ENCODE data around the gene RPP21.

Gene RPP21

GRCh38 chr6:30344868-30345671 is at the start of gene RPP21:
Gene RPP21, plus strand, starts transcription at chr6:30345156. Its CDS starts 16 bp downstream, at chr6:30345172.
- TF ChIP-seq, protein P1, sequence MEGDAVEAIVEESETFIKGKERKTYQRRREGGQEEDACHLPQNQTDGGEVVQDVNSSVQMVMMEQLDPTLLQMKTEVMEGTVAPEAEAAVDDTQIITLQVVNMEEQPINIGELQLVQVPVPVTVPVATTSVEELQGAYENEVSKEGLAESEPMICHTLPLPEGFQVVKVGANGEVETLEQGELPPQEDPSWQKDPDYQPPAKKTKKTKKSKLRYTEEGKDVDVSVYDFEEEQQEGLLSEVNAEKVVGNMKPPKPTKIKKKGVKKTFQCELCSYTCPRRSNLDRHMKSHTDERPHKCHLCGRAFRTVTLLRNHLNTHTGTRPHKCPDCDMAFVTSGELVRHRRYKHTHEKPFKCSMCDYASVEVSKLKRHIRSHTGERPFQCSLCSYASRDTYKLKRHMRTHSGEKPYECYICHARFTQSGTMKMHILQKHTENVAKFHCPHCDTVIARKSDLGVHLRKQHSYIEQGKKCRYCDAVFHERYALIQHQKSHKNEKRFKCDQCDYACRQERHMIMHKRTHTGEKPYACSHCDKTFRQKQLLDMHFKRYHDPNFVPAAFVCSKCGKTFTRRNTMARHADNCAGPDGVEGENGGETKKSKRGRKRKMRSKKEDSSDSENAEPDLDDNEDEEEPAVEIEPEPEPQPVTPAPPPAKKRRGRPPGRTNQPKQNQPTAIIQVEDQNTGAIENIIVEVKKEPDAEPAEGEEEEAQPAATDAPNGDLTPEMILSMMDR (IDR thresholded peaks at IDR 0.05), result no peak

GRCh38 chr6:30295837-30296236 is 49.1 kb upstream of the RPP21 start:
- TF ChIP-seq, protein P1 (IDR thresholded peaks at IDR 0.05), result no peak

GRCh38 chr6:30304002-30304401 is 41.0 kb upstream of the RPP21 start:
- TF ChIP-seq, protein P1 (IDR thresholded peaks at IDR 0.05), result no peak

GRCh38 chr6:30311101-30311500 is 33.9 kb upstream of the RPP21 start:
- TF ChIP-seq, protein P1 (IDR thresholded peaks at IDR 0.05), result no peak

GRCh38 chr6:30311671-30312070 is 33.3 kb upstream of the RPP21 start:
- TF ChIP-seq, protein P1 (IDR thresholded peaks at IDR 0.05), result no peak

DNA sequence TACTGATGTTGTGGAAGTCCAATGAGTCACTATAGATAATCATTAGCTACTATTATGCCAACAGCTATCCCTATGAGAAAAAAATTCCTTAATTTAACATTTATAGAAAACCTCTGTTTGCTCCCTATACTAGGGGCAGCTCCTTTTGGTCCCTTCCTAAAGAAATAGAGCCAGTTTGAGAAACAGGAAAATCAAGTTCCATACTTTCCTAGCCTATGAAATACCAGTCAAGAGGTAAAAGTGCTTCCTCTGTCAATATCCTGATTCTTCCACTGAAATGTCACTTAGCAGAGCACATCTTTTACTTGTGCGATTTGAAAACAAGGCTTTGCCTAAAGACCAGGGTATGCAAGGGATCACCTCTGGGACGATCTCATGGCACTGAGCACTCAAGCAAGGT is 32.7 kb upstream of the RPP21 start:
- TF ChIP-seq, protein P1 (IDR thresholded peaks at IDR 0.05), result no peak

DNA sequence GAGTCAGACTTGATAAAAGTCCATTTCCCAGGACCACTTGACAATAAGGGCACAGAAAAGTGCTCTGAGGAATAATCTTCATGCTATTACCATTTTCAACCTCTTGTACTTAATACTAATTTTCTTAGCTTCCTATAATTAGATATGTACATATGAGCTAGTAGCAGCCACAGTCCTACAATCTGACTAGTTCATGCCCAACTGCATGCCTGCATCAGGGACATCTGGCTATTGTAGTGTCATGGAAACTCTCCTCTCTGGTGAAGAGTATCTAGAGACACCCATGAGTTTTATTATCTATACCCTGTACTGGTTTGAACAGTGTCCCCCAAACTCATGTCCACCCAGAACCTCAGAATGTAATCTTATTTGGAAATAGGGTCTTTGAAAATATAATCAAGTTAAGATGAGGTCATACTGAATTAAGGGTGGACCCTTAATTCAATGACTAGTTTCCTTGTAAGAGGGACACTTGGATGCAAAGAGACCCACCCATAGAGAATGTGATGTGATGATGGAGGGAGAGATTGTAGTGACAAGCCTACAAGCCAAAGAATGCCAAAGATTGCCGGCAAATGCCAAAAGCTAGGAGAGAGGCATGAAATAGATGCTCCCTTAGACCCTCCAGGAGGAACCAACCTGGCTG is 32.2 kb upstream of the RPP21 start:
- TF ChIP-seq, protein P1 (IDR thresholded peaks at IDR 0.05), result no peak

All from LNCAP (cell line).